Progenitor cell of endocrine pancreas (in vitro differentiated cells): Measurements from ENCODE around the gene MREG. TPM values are rescaled to one million over a fixed set of nuclear protein-coding genes. Genes with fewer than 3 reads are reported as not detected.
"Not testable (repeated sequence)": the region's sequence is repeated elsewhere in the genome, so short reads cannot be mapped to it uniquely, and the experiment has no call there.

Experiments used
- DNase-seq: peaks from one replicate; pipeline ENCODE4 v3.0.0; 2021; ENCODE audit warnings: low spot score; ENCODE audit not compliant: unreplicated experiment
- H3K27ac Mint-ChIP-seq: 2 replicates; pipeline ENCODE4 v1.8.0; 2021; ENCODE audit warnings: mild to moderate bottlenecking, moderate library complexity, mixed read lengths
- H3K27me3 Mint-ChIP-seq: 2 replicates; pipeline ENCODE4 v1.8.0; 2021; ENCODE audit warnings: mixed read lengths
- H3K36me3 Mint-ChIP-seq: 2 replicates; pipeline ENCODE4 v1.8.0; 2022; ENCODE audit warnings: mixed read lengths; ENCODE audit not compliant: insufficient read depth
- H3K4me1 Mint-ChIP-seq: 2 replicates; pipeline ENCODE4 v1.8.0; 2021; ENCODE audit warnings: low read depth, mixed read lengths
- H3K4me3 Mint-ChIP-seq: 2 replicates; pipeline ENCODE4 v1.8.0; 2021; ENCODE audit warnings: low read depth, mild to moderate bottlenecking, moderate library complexity, mixed read lengths
- H3K9me3 Mint-ChIP-seq: 2 replicates; pipeline ENCODE4 v1.8.0; 2021; ENCODE audit warnings: low read depth, mixed read lengths
- CTCF ChIP-seq: fragments of 200-600 bp; sonication (generic); IDR thresholded peaks from one replicate; pipeline ENCODE4 v1.5.0; 2021; ENCODE audit warnings: antibody characterized with exemption, mild to moderate bottlenecking; ENCODE audit not compliant: unreplicated experiment
- total RNA-seq: library from RNA; stranded (reverse); gene quantifications from 2 replicates; pipeline ENCODE4 v1.2.1, GENCODE V29; 2021

The MREG gene
- total RNA-seq, 1 donor from 2014 or later, result 26.8 TPM

DNA sequence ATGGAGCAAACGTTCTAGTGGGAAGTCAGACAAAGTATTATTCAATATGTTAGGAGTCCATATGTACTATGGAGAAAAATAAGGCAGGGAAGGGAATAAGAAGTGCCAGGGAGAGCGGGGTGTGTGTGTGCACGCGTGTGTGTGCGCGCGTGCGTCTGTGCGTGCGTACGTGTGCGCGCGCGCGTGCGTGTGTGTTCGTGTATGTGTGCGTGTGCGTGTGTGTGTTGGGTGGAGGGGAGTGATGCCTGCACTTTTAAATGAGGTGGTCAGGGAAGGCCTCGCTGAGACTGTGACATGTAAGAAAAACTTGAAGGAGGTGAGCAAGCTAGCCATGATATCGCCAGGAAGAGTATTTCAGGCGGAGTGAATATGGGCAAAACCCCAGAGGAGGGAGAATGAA, 1.6 kb upstream of the MREG start:
- DNase-seq, result no peak
- Mint-ChIP-seq H3K27ac (no peak overlapping the region), H3K9me3 (no peaks in the 10 kb centered on the region), H3K36me3 (no peaks in the 10 kb centered on the region), H3K4me1 (peaks cover 8% of the 10 kb centered on the region), H3K4me3 (no peak overlapping the region), H3K27me3 (no peaks in the 10 kb centered on the region)
- TF ChIP-seq CTCF, result no peak

DNA sequence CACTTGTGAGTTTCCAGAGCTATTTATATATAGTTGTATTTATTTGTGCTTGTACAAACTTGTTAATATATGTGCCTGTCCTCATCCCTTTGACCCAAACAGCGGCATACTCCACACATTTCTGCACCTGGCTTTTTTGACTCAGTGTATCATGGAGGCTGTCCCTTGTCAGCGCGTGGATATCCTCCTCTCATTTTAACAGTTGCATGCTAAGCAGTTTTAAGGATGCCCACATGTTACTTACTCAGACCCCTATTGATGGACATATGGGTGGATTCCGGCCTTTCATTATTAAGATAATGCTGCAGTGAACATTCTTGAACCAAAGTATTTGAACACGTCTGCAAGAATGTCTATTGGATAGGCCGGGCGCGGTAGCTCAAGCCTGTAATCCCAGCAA, 655 bp upstream of the MREG start:
- Mint-ChIP-seq H3K4me3 (peak overlapping the region; percentile 58), H3K36me3 (peaks cover 1% of the 10 kb centered on the region), H3K4me1 (peaks cover 8% of the 10 kb centered on the region), H3K27ac (no peak overlapping the region), H3K9me3 (no peaks in the 10 kb centered on the region), H3K27me3 (no peaks in the 10 kb centered on the region)
- DNase-seq, result no peak
- TF ChIP-seq CTCF, result no peak

- peak overlapping the region; percentile 95 for H3K27ac Mint-ChIP-seq
- no peak for TF ChIP-seq CTCF
- peaks cover 1% of the 10 kb centered on the region for H3K36me3 Mint-ChIP-seq
- peaks cover 8% of the 10 kb centered on the region for H3K4me1 Mint-ChIP-seq
- DNase-seq, result no peak
- no peaks in the 10 kb centered on the region for H3K9me3 Mint-ChIP-seq
- no peaks in the 10 kb centered on the region for H3K27me3 Mint-ChIP-seq
- H3K4me3 Mint-ChIP-seq, result peak overlapping the region; percentile 83
Observed at GRCh38 chr2:216012830-216013079, 596 bp downstream of the MREG start.

DNA sequence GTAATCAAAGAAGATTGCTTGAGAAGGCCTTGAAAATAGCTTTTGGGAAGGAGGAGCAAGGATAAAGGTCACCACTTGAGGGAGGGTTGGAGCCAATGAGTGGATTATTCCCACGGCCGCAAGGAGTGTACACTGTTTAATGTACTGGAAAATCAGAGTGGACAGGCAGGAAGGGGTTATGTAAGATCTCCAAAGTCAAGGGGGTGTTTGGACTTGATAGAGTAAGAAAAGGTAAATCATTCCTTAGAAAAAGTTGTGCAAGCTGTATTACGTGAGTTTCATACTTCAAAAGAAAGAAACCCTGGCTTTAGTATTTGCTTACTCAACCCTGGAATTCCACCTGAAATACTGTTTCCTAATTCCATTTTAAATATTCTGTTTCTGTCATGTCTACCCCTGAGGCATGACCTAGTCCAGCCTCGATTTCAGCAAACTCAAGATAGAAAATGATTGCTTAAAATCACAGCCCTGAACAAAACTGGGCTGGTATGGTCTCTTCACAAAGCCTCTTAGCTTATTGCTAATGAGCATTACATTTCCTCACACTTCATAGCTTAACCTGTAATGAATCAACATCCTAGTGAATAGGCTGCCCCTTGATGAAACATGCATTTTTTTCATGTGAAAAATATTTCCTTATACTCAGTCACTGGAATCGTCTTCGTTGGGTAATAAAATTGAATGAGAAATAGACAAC, 1.1 kb downstream of the MREG start:
- H3K4me3 Mint-ChIP-seq, result peak overlapping the region; percentile 83
- no peak for DNase-seq
- TF ChIP-seq CTCF, result no peak
- H3K9me3 Mint-ChIP-seq, result no peaks in the 10 kb centered on the region
- peaks cover 1% of the 10 kb centered on the region for H3K36me3 Mint-ChIP-seq
- peak overlapping the region; percentile 95 for H3K27ac Mint-ChIP-seq
- peaks cover 8% of the 10 kb centered on the region for H3K4me1 Mint-ChIP-seq
- no peaks in the 10 kb centered on the region for H3K27me3 Mint-ChIP-seq

- H3K36me3 Mint-ChIP-seq, DNase-seq, H3K4me1 Mint-ChIP-seq, H3K27ac Mint-ChIP-seq, H3K4me3 Mint-ChIP-seq, H3K9me3 Mint-ChIP-seq, H3K27me3 Mint-ChIP-seq: not testable (repeated sequence)
Observed at GRCh38 chr2:216009215-216009614, 4.1 kb downstream of the MREG start.

DNA sequence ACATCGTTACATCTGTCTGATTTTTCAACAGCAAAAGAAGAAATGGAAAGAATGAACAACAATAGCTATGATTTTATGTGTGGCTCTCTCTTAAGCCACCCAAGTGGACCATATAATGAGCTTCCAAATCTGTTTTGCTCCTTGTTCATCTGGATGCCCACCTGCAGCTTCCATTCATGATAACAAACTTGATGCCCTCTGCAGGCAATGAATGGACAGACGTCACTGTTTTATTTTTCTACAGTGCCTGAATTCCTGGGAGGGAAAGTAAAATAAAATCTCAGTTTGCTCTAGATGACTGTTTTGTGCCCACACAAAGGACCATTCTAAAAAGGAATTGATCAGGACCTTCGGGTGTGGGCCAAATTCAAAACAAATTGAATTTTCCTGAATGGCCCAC, 5.0 kb downstream of the MREG start:
- H3K27ac Mint-ChIP-seq, result no peak overlapping the region
- no peak for TF ChIP-seq CTCF
- no peaks in the 10 kb centered on the region for H3K9me3 Mint-ChIP-seq
- H3K4me1 Mint-ChIP-seq, result peaks cover 9% of the 10 kb centered on the region
- H3K27me3 Mint-ChIP-seq, result no peaks in the 10 kb centered on the region
- H3K36me3 Mint-ChIP-seq, result peaks cover 1% of the 10 kb centered on the region
- DNase-seq, result no peak
- H3K4me3 Mint-ChIP-seq, result no peak overlapping the region
